Measurements from ENCODE around the gene RASA2. TPM values are rescaled to one million over a fixed set of nuclear protein-coding genes. Genes with fewer than 3 reads are reported as not detected.

RASA2 gene, protein sequence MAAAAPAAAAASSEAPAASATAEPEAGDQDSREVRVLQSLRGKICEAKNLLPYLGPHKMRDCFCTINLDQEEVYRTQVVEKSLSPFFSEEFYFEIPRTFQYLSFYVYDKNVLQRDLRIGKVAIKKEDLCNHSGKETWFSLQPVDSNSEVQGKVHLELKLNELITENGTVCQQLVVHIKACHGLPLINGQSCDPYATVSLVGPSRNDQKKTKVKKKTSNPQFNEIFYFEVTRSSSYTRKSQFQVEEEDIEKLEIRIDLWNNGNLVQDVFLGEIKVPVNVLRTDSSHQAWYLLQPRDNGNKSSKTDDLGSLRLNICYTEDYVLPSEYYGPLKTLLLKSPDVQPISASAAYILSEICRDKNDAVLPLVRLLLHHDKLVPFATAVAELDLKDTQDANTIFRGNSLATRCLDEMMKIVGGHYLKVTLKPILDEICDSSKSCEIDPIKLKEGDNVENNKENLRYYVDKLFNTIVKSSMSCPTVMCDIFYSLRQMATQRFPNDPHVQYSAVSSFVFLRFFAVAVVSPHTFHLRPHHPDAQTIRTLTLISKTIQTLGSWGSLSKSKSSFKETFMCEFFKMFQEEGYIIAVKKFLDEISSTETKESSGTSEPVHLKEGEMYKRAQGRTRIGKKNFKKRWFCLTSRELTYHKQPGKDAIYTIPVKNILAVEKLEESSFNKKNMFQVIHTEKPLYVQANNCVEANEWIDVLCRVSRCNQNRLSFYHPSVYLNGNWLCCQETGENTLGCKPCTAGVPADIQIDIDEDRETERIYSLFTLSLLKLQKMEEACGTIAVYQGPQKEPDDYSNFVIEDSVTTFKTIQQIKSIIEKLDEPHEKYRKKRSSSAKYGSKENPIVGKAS
- total RNA-seq (2014; rRNA removed; shearing (Covaris generic); ENCODE audit: low replicate concordance): 2.0 and 2.4 TPM in 2 replicates

DNA sequence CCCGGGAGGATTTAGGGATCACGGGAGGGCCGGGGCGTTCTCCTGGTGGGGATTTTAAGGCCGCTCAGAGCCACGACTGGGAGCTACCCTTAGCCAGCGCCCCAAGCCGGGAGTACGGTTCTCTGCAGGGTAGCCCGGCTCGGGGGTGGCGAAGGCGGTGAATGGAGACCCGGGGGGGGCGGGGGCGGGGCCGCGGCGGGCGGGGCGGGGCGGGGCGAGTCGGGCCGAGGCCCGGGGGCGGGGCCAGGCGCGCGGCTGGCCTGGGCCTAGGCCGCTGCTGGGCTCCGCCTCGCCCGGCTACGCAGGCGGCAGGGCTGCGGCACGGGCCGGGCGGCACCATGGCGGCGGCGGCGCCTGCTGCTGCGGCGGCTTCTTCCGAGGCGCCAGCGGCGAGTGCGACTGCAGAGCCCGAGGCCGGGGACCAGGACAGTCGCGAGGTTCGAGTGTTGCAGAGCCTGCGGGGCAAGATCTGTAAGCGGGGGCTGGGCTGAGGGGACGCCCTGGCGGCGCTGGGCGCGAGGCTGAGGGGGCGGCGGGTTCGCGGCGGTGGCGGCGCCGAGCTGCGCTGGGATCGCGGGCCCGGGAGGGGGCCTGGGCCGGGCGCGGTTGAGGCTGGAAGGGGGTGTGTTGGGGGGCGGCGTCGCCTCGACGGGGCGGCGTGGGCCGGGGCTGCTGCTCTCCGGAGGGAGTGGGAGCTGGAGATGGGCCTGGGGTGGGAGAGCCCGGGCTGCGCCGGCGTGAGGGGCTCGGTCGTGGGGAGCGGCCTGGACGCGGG is at the start of gene RASA2:
Gene RASA2 (plus strand): TSS at position 282 of the 775 bp plus-strand sequence. CDS start 57 bp downstream, at position 339.
- peak; percentile 63 for DNase-seq (ENCODE audit: low read depth)
- in situ Hi-C loops (cut with HindIII; ENCODE audit: low pct_unique_long_range_greater_than_20kb, low sequenced_read_pairs): no loop called here

DNA sequence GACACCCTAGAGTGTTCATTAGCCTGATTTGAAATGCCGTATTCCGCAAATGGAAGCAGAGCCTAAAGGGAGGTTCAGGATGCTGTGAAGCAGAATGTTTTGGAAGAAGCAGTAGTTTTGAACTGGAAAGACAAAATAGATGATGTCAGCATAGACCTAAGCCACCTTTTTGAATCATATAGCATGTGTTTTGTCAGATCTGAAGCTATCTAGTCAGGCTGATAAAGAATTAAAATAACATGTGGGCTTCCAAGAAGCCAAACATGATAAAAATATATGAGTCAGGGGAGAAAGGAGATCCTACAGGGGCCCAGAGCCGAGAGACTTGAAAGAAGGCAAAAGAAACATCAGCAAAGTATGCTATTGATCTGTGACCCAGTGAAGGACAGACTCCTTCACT is 47.2 kb upstream of the RASA2 start:
- in situ Hi-C loops (cut with HindIII; ENCODE audit: low pct_unique_long_range_greater_than_20kb, low sequenced_read_pairs): no loop called here
- DNase-seq (ENCODE audit: low read depth): no peak

DNA sequence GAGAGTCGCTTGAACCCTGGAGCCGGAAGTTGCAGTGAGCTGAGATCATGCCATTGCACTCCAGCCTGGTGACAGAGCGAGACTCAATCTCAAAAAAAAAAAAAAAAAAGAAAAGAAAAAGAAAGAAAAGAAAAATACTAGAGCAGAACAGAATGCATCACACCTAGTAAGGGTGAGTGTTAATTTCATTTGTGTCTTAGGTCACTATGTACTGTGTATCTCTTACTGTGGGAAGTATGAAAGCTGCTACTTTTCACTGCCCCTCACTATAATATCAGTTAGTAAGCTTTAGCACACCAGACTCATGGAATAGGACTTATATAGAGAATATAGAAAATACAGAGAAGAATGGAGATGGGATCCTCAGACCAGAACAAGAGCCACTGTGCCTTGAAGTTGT is 45.9 kb upstream of the RASA2 start:
- DNase-seq (ENCODE audit: low read depth): no peak

DNA sequence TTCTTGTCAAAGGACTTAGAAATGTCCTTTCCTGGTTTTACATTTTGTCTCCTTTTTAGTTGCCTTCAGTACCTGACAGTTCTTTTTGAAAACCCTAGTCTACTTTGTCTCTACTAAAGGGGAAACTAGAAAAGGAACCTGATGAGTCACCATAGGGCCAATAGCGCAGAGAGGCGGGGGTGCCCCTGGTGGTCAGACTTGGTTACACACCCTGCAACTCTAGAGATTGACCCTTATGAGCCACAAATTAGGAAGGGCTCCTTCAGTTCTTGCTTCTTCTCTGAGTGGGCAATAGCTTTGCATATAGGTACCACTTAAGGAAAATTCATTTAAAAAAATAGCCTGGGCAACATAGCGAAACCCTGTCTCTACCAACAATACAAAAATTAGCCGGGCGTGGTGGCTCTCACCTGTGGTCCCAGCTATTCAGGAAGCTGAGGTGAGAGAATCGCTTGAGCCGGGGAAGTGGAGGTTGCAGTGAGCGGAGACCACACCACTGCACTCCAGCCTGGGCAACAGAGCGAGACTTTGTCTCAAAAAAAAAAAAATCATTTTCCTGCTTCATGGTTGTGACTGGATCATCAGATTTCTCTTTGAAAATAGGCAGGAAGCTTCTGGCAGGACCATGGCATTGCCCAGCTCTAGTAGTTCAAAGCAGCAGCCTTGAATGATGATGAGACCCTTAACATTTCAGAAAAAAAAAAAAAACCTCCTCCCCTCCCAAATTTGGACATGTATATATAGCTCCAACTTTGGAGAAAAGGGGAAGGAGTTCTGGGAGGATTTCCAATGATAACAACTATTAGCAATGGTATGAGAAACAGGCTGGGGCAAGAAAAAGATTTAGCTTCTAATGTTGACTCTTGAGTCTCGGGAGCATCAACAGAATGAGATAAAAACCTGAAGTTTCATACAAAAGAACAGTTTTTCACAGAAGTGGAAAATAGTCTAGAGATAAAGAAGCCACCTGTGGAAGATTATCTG is 45.2 kb upstream of the RASA2 start:
- DNase-seq (ENCODE audit: low read depth): peak; percentile 51
- in situ Hi-C loops (cut with HindIII; ENCODE audit: low pct_unique_long_range_greater_than_20kb, low sequenced_read_pairs): no loop called here

More for the DNA sequence above, 45.9 kb upstream of the RASA2 start:
- in situ Hi-C loops (cut with HindIII; ENCODE audit: low pct_unique_long_range_greater_than_20kb, low sequenced_read_pairs): no loop called here

DNA sequence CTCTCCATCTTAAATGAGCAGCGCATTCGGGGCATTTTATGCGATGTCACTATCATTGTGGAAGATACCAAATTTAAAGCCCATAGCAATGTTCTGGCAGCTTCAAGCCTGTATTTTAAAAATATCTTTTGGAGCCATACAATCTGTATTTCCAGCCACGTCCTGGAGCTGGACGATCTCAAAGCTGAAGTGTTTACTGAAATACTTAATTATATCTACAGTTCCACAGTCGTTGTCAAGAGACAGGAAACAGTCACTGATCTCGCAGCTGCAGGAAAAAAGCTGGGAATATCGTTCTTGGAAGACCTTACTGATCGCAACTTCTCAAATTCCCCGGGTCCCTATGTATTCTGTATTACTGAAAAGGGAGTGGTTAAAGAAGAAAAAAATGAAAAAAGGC is 44.4 kb upstream of the RASA2 start:
- DNase-seq (ENCODE audit: low read depth): no peak
- in situ Hi-C loops (cut with HindIII; ENCODE audit: low pct_unique_long_range_greater_than_20kb, low sequenced_read_pairs): no loop called here

DNA sequence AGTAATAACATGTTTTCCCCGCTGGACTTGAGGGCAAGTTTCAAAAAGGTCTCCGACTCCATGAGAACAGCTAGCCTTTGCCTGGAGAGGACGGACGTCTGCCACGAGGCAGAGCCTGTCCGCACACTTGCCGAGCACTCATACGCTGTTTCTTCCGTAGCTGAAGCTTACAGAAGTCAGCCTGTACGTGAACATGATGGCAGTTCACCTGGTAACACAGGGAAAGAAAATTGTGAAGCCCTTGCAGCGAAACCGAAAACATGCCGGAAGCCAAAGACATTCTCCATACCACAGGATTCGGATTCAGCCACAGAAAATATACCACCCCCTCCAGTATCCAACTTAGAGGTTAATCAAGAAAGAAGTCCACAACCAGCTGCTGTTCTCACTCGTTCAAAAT is 43.9 kb upstream of the RASA2 start:
- in situ Hi-C loops (cut with HindIII; ENCODE audit: low pct_unique_long_range_greater_than_20kb, low sequenced_read_pairs): no loop called here
- no peak for DNase-seq (ENCODE audit: low read depth)

DNA sequence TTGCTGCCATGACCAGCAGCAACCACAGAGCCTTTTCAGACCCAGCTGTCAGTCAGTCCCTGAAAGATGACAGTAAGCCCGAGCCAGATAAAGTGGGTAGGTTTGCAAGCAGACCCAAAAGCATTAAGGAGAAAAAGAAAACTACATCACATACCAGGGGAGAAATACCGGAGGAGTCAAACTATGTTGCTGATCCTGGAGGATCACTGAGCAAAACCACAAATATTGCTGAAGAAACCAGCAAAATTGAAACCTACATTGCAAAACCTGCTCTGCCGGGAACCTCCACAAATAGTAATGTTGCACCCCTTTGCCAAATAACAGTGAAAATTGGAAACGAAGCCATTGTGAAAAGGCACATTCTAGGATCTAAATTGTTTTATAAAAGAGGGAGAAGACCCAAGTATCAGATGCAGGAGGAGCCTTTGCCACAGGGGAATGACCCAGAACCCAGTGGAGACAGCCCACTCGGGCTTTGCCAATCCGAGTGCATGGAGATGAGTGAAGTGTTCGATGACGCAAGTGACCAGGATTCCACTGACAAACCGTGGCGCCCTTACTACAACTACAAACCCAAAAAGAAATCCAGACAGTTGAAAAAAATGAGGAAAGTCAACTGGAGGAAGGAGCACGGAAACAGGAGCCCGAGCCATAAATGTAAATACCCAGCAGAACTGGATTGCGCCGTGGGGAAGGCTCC is 42.1 kb upstream of the RASA2 start:
- in situ Hi-C loops (cut with HindIII; ENCODE audit: low pct_unique_long_range_greater_than_20kb, low sequenced_read_pairs): no loop called here
- no peak for DNase-seq (ENCODE audit: low read depth)

DNA sequence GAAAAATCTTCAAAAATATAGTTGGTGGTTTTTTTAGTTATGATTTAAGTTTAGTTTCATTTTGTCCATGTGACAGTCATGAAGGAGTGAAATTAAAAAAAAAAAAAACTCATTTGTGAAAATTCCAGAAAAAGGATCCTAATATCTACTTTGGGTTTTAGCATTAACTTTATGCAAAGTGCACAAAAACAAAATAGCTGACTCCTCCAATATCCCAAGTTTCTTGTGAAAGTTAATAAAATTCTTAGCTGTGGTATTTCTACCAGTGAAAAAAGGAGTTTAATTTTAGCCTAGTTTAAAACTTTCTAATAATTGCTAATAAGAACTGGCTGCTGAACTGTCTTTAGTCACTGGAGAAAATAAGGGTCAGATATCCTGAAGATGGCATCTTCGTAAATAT is 40.8 kb upstream of the RASA2 start:
- DNase-seq (ENCODE audit: low read depth): no peak
- in situ Hi-C loops (cut with HindIII; ENCODE audit: low pct_unique_long_range_greater_than_20kb, low sequenced_read_pairs): no loop called here

DNA sequence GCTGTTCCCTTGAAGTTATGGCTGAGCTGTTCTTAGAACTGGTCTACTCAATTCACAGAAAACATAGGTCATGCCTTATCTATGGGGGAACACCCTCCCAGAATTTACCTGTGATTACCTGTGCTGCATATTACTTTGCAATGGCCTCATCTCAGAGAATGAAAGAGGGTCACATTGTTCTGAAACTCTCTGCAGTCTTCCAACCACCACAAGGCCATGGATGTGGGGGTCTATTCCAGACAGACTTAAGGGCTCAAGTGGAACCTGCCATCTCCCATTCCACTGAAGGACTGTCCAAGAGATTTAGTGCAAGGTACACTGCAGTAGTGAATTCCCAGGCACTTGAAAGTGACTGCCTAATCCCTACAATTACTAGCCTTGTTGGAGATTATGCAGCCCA is 40.1 kb upstream of the RASA2 start:
- no peak for DNase-seq (ENCODE audit: low read depth)
- in situ Hi-C loops (cut with HindIII; ENCODE audit: low pct_unique_long_range_greater_than_20kb, low sequenced_read_pairs): no loop called here

DNA sequence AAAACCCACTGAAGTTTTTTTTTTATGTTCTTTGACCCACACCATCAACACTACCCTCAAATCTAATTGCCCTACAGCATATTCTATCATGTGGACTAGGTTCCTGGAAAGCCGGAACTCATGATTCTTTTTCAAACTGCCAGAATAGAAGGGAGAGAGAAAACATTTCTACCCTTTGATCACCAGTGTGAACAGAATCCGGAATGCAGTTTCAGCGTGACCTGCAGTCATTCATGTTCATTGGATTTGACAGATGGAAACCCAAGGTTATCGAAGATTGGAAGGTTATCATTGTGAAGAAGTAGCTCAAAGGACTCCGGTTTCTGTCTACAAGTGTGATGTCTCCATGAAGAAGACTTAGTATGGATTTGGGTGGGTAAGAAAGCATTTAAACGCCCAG is 39.4 kb upstream of the RASA2 start:
- in situ Hi-C loops (cut with HindIII; ENCODE audit: low pct_unique_long_range_greater_than_20kb, low sequenced_read_pairs): no loop called here
- DNase-seq (ENCODE audit: low read depth): no peak

DNA sequence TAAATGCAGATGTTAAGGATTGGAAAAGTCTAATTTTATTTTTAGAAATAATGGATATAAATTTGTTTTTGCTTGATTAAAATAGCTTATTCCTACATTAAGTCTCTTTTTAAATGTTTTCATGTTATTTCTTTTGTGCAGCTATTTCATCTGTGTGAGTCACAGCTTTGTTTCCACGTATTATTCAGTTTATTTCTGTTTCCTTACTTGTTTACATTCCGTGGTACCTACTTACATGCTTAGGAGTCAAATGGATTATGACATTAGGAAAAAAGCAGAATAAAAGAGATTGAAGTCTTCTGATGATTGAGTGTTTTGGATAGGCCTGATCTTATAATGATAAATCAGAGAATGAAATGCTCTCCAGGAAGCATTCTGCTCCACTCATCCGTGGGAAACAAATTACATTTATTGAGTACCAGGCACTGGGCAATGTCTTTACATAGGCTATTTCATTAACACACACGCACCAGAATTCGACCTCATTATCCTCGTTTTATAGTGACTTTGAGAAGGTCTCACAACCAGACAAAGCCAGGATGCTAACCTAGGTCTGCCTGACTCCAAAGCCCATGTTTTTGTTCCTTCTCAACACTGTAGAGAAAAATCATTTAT is 38.1 kb upstream of the RASA2 start:
- in situ Hi-C loops (cut with HindIII; ENCODE audit: low pct_unique_long_range_greater_than_20kb, low sequenced_read_pairs): no loop called here
- no peak for DNase-seq (ENCODE audit: low read depth)

DNA sequence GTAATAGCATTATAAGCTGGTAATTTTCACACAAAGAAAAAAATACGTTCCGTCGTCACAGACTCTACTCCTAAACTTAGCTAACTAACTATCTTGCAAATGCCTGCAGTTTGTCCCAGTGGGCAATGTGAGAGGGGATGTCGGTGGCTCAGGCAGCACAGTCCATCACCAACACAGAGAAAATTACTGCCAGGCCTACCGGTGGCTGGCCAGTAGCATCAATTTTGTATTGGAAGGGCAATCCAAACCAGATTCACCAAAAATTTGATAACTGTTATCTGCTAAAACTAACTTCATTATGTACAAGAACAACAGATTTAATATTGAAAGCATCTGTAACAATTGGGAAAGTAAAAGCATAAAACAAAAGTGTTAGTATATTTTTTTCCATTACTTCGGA is 37.4 kb upstream of the RASA2 start:
- no peak for DNase-seq (ENCODE audit: low read depth)
- in situ Hi-C loops (cut with HindIII; ENCODE audit: low pct_unique_long_range_greater_than_20kb, low sequenced_read_pairs): no loop called here

DNA sequence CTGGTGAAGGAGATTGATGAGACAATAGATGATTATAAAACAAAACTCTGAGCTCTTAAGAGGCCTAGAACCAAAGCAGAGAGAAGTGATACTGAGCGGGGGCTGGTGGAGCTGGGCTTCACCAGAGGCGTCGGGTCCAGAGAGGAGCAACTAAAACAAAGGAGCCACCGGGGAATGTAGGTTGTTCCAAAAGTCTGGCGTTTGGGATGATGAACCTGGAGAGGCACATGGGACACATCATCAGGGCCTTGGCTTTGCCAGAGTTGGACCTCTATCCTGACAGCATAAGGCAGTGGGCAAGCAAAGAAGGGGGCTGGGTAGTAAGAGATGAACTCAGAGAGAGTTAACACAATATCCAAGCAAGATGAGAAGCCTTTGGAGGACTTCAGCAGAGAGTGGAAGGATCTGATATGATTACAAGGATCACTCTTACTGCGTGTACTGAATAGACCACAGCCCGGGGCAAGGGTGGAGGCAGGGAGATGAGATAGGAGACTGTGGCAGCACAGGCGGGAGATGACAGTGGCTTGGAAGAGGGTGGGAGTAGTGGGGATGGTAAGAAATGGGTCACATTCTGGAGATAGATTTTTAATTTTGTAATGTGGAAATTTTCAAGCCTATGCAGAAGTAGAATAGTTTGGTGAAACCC is 36.0 kb upstream of the RASA2 start:
- DNase-seq (ENCODE audit: low read depth): no peak
- in situ Hi-C loops (cut with HindIII; ENCODE audit: low pct_unique_long_range_greater_than_20kb, low sequenced_read_pairs): no loop called here

DNA sequence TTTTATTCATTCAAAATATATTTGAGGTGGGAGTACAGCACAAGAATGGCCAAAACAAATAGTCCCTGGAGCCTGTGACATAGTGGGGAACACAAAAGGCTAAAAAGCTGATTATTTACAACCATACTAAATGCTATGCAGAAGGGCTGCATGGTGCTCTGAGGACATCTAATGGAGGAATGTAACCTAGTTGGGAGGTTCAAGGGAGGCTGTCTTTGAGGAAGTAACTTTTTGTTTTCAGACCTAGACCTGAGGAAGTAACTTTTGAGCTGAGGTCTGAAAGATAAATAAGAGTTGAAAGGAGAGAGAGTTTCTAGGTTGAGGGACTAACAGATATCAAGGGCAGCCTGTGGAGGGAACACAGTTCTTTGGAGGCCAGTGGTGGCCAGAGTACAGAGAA is 34.8 kb upstream of the RASA2 start:
- in situ Hi-C loops (cut with HindIII; ENCODE audit: low pct_unique_long_range_greater_than_20kb, low sequenced_read_pairs): no loop called here

DNA sequence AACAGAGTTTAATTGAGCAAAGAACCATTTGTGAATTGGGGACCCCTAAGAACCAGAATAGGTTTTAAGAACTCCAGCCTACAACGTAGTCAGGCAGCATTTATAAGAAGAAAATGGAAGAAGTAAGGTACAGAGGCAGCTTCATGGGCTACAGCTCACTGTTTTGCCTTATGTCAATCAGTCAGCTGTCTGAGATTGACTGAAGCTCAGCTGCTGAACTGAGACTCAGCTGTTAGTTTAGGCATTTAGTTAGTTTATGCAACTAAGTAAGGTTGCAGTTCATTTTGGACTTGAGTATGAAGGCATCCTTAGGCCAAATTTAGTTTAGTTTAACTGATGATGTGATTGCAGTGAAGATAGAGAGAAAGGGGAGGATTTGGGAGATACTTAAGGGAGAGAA is 34.1 kb upstream of the RASA2 start:
- no peak for DNase-seq (ENCODE audit: low read depth)
- in situ Hi-C loops (cut with HindIII; ENCODE audit: low pct_unique_long_range_greater_than_20kb, low sequenced_read_pairs): no loop called here

More for the DNA sequence above, 34.8 kb upstream of the RASA2 start:
- DNase-seq (ENCODE audit: low read depth): peak; percentile 39

DNA sequence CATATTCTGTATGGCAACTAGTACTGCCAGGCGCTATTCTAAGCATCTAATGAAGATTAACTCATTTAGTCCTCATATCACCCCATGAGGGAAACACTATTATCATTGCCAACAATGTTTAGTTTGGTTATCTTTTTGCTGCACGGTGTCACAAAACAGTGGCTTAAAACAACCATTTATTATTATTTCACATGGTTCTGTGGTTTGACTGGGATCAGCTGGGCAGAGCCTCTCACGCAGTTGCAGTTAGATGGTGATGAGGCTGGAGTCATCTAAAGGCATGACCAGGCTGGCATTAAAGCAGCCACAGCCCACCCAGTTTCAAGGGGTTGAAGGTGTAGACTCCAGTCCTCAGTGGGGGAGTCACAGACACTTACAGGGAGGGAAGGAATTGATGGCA is 32.8 kb upstream of the RASA2 start:
- in situ Hi-C loops (cut with HindIII; ENCODE audit: low pct_unique_long_range_greater_than_20kb, low sequenced_read_pairs): no loop called here
- DNase-seq (ENCODE audit: low read depth): no peak
